Choroid plexus epithelial cell (primary cell): ENCODE measurements around the gene PATE4.

ENCODE experiments used
- DNase-seq: peaks from one replicate; pipeline ENCODE4 v3.0.0-alpha.2; 2010; ENCODE audit warnings: low read depth
- H3K4me3 ChIP-seq: 2 replicates; pipeline ENCODE4 v1.5.1; 2011; ENCODE audit warnings: low read depth, mild to moderate bottlenecking, control low read depth, low read length, moderate library complexity
- TF ChIP-seq, protein P1 (sequence below): conservative IDR thresholded peaks from 2 replicates; pipeline ENCODE4 v1.5.1; 2011; ENCODE audit warnings: low read depth, mild to moderate bottlenecking, control low read depth, inconsistent platforms, low read length, moderate library complexity

PATE4 gene

GRCh38 chr11:125886997-125887372, 53.9 kb downstream of the PATE4 start:
- TF ChIP-seq, protein P1, sequence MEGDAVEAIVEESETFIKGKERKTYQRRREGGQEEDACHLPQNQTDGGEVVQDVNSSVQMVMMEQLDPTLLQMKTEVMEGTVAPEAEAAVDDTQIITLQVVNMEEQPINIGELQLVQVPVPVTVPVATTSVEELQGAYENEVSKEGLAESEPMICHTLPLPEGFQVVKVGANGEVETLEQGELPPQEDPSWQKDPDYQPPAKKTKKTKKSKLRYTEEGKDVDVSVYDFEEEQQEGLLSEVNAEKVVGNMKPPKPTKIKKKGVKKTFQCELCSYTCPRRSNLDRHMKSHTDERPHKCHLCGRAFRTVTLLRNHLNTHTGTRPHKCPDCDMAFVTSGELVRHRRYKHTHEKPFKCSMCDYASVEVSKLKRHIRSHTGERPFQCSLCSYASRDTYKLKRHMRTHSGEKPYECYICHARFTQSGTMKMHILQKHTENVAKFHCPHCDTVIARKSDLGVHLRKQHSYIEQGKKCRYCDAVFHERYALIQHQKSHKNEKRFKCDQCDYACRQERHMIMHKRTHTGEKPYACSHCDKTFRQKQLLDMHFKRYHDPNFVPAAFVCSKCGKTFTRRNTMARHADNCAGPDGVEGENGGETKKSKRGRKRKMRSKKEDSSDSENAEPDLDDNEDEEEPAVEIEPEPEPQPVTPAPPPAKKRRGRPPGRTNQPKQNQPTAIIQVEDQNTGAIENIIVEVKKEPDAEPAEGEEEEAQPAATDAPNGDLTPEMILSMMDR: no peak
- peak; percentile 32 for DNase-seq
- peak overlapping the region; percentile 98 for H3K4me3 ChIP-seq

DNA sequence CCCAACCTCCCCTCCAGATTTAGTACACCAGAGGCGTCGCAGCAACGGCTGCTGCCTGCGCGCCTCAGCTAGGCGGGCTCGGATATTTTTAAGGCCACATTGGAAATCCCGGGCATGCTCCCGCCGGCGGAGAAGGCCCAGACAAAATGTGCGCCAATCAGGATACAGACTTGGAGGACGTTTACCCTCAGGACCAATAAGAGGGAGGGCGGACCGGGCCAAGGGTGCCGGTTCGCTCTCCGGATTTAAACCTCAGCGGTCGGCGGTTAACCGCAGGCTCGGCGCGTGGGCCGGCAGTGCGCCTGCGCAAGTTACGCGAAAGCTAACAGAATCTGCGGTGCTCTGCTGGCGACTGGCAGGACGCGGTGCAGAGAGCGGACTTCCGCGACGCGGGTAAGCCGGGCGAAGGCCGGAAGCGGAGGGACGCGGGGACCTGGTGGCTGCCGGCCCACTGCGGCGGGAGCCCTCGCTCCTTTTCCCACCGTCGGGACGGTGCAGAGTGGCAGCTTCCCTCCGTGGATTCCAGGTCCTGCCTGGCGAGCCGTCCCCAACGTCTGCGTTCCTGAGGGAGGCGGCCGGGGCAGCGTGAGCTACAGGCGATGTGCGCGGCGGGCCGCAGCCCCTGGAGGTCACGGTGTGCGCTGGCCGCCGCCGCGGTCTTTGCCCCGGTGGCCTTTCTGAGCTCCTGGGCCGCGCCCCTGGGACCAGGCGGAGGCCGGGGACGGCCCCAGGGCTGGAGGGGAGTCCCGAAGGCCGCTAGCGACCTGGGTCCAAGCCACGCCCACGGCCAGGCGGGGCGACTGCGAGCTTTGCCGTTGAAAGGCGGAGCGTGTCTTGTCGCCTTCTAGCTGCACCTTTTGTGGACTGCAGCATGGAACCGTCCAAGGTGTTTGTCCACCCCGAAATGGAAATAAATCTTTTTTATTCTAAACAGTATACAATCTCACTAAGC, 54.5 kb downstream of the PATE4 start, which contains the start of gene HYLS1:
HYLS1 (plus strand) TSS at position 296 of the 952 bp plus-strand sequence. CDS start 11,701 bp downstream, outside the sequence.
- peak within 1 kb of the TSS; percentile 98 for H3K4me3 ChIP-seq
- peak; percentile 99 for DNase-seq
- TF ChIP-seq, protein P1: peak; percentile 31
